Activated naive CD4-positive, alpha-beta T cell (primary cell): ENCODE measurements around the gene MAP3K14.
"Not testable (repeated sequence)": the region's sequence is repeated elsewhere in the genome, so short reads cannot be mapped to it uniquely, and the experiment has no call there.

Experiments
- DNase-seq, 4 experiments: peaks; one replicate each; lab custom pipeline; 2025; lab: John Stamatoyannopoulos, UW

MAP3K14 gene

GRCh38 chr17:45258981-45259380, 57.8 kb downstream of the MAP3K14 start:
- no peak for DNase-seq

GRCh38 chr17:45257115-45257514, 59.7 kb downstream of the MAP3K14 start:
- DNase-seq, result no peak

GRCh38 chr17:45256114-45256966, 60.5 kb downstream of the MAP3K14 start:
- no peak for DNase-seq

- no peak for DNase-seq
Measured at GRCh38 chr17:45255358-45255757, 61.5 kb downstream of the MAP3K14 start.

GRCh38 chr17:45253879-45254278, 62.9 kb downstream of the MAP3K14 start:
- no peak for DNase-seq

GRCh38 chr17:45253237-45253636, 63.6 kb downstream of the MAP3K14 start:
- not testable (repeated sequence) for DNase-seq

- DNase-seq, result no peak
Measured at GRCh38 chr17:45251931-45252330, 64.9 kb downstream of the MAP3K14 start.

- peak; percentile 46 to 79 (median 58) for DNase-seq
Measured at GRCh38 chr17:45248132-45248957, 68.5 kb downstream of the MAP3K14 start.

GRCh38 chr17:45247429-45248131, 69.2 kb downstream of the MAP3K14 start:
- DNase-seq, result peak; percentile 66 to 91 (median 82)

- peak in 1 of 4 experiments; percentile 71 for DNase-seq
Measured at GRCh38 chr17:45246861-45247428, 69.9 kb downstream of the MAP3K14 start.

- DNase-seq, result no peak
Measured at GRCh38 chr17:45246338-45246737, 70.5 kb downstream of the MAP3K14 start.

GRCh38 chr17:45244725-45245656, 71.8 kb downstream of the MAP3K14 start:
- no peak for DNase-seq

GRCh38 chr17:45243750-45244149, 73.1 kb downstream of the MAP3K14 start:
- no peak for DNase-seq

GRCh38 chr17:45242029-45242414, 74.8 kb downstream of the MAP3K14 start:
- no peak for DNase-seq

- no peak for DNase-seq
Measured at GRCh38 chr17:45241328-45242028, 75.3 kb downstream of the MAP3K14 start.

- DNase-seq, result no peak
Measured at GRCh38 chr17:45240905-45241327, 75.9 kb downstream of the MAP3K14 start.

GRCh38 chr17:45238155-45238774, 78.6 kb downstream of the MAP3K14 start:
- no peak for DNase-seq

- DNase-seq, result no peak
Measured at GRCh38 chr17:45237686-45238085, 79.1 kb downstream of the MAP3K14 start.

GRCh38 chr17:45236282-45236606, 80.6 kb downstream of the MAP3K14 start:
- DNase-seq, result no peak
